Fibroblast of skin of left biceps (primary cell): ENCODE data around the gene LRRC4B.

Source experiments
- DNase-seq, 2 experiments: peaks; one replicate each; pipeline ENCODE4 v3.0.0-alpha.2; 2013; ENCODE audit warnings: low read depth in 2 of 2

Gene LRRC4B

GRCh38 chr19:50520822-50521465, 47.3 kb downstream of the LRRC4B start:
- DNase-seq, result no peak

GRCh38 chr19:50519006-50519575, 49.1 kb downstream of the LRRC4B start:
- no peak for DNase-seq

DNA sequence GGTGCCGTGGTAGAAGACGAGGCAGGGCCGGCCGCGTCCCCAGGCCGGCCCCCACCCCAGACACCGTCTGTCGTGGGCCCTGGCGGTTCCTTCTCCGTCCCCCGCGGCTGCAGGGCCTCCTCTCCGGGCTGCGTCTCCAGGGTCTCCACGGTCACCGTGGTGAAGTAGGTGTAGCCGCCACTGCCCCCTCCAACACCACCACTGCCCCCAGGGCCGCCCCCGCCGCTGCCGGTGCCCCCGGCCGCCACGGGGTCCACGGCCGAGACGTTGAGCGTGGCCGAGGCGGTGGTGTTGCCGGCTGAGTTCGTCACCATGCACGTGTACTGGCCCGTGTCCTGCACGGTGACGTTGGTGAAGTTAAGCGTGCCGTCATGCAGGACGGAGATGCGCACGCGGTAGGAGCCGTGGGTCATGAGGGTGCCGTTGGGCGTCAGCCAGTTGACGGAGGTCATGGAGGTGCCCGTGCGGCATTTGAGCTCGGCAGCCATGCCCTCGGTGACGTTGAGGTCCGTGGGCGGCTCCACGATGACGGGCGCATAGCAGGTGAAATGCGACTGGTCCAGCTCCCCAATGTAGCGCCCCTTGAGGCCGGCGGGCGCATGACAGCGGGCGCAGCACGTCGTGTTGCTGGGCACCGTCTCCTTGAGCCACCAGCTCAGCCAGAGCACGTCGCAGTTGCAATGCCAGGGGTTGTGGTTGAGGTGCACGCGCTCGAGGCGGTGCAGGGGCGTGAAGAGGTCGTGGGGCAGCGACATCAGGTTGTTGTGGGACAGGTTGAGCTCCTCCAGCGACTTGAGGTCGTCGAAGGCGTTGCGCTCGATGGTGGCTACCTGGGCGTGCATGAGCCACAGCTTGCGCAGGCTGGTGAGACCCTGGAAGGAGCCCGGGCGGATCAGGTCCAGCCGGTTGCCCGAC, 49.9 kb downstream of the LRRC4B start:
- no peak for DNase-seq

DNA sequence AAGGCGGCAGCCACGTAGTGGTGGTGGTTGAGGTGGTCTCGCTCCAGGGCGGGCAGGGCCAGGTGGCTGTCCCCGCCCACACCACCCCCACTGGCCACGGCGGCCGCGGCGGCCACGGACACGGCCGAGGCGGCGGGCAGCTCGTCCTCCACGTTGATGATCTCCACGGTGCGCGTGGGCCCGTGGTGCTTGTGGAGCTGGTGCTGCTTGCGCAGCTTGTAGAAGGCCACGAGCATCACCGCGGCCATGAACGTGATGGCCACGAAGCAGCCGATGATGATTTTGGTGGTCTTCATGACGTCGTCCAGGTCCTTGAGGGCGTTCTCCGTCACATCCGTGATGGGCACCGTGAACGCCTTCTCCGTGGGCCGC, 50.5 kb downstream of the LRRC4B start:
- DNase-seq, result no peak

DNA sequence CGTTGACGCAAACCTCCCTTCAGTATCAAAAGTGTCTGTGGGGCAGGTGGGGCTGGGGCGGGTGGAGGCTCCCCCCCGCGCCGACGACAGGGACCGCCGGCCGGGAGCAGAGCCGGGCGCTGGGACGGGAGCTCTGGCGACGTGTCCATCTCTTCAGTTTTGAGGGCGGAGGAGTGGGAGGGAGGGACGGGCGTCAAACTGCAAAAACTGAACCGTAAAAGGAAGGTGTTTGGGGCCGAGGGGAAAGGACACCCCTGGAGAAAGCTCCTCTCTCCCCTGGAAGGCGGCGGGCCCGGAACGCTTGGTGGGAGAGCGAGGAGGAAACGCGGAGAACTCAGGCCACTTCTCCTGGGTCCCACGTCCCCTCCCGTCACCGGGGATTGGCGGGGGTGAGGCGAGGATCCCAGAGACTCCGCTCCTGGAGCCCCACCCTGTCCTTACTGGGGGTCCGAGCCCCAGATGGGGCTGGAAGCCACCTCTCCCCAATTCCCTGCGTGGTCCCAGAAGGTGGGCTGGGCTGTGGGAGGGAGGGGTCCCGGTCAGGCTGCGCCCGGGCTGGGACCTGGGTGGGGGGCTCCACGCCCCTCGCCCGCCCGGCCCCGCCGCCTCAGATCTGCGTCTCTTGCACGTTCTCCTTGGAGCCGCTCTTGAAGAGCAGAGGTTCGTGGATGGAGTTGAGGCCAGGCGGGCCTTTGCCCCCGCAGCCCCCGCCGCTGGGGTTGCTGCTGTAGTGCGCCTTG, 51.1 kb downstream of the LRRC4B start:
- no peak for DNase-seq

DNA sequence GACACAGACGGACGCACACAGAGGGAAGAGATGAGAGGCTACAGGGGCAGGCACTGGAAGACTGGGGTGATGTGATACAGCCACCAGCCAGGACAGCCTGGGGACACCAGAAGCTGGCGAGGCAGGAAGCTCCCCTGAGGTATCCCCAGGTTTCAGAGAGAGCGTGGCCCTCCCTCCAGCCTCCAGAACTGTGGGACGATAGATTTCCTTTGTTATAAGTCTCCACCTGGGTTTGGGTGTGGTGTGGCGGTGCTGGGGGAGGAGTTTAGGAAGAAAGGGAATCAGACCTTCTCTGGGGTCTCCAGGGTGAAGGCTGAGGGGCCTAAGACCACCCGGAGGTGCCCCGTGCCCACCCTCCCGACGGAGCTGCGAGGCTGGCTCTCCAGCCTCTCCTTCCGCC, 51.8 kb downstream of the LRRC4B start:
- DNase-seq, result no peak

GRCh38 chr19:50515168-50515561, 53.1 kb downstream of the LRRC4B start:
- no peak for DNase-seq

- no peak for DNase-seq
Measured at GRCh38 chr19:50514346-50515167, 53.7 kb downstream of the LRRC4B start.

DNA sequence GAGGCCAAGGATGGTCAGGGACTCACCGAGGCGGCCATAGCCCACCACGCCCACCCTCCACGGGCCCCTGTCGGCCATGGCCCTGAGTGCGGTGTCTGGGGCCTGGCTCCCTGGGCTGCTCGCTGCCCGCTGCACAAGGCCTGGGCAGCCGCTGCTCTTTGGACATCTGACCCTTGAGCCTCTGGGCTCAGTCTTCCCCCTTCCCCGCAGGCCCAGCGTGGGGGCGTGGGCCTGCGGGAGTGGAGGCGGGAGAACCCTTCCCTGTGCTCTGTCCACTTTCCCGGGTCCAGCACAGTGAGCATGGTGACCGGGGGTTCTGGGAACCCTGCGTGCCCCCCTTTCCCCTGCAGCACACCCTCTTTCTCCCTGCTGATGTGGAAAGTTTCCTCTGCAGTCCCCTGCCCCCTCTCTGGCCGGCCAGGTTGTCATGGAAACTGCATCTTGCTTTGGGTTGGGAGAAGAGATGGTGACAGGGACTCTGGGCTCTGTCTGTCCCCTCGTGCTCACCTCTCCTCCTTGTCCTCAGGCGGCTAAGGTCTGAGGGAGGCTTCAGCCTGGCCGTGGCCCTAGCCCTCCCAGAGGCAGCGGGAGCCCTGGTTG, 54.4 kb downstream of the LRRC4B start, which contains the start of gene ASPDH:
Gene ASPDH (minus strand): TSS at position 168 of the 600 bp plus-strand sequence. CDS start 90 bp downstream, at position 78.
- no peak for DNase-seq

DNA sequence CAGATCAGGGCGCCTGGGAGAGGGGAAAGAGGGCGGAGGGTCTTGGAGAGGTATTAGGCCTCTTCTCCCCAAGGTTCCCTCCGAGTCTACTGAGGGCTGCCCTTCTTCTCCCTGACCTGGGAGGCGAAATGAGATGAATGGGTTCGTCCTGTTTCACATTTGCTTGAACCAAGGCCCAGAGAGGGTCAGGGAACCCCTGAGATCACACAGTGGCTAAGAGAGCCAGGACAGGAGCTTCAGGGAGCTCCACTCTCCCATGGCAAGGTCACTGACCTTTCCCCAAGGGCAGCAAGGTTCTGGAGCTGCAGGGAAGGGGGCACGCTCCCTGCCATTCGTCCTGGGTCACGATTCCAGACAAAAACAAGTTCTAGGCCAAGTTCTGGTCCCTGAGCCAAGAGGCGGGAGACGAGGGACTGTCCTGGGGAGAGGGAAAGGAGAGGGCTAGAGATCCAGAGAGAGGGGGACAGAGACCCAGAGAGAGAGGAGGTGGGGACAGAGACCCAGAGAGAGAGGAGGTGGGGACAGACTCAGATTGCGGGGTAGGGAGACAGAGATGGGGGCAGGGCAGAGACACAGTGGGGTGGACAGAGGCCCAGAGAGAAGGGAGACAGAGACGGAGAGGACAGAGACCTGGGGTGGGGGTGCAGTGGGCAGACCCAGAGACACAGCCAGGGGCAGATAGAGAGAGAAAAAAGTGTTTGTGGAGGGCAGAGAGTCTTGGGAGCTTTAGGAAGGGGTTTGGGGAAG, 55.1 kb downstream of the LRRC4B start:
- no peak for DNase-seq

GRCh38 chr19:50512112-50512998, 55.9 kb downstream of the LRRC4B start:
- DNase-seq, result no peak

GRCh38 chr19:50511069-50511822, 57.0 kb downstream of the LRRC4B start, which contains the start of gene JOSD2:
TSS of gene JOSD2 (minus strand) at chr19:50511191. CDS start at chr19:50510431, 760 bp downstream.
- peak; percentile 99 for DNase-seq

DNA sequence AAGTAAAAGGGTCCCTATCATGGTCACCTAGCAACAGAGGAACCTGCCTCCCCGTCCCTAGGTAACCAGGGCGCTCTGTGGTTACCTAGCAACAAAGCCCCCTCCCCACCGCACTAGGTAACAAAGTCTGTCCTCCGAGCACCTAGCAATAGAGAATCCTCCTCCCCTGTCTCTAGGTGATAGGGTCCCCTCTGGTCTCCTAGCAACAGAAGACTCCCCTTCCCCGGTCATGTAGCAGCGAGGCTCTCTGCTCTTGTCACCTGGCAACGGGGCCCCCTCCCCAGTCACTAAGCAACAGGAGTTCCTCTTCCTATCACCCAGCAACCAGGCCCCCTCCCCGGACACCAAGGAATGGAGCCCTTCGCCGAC, 57.6 kb downstream of the LRRC4B start:
- DNase-seq, result no peak

DNA sequence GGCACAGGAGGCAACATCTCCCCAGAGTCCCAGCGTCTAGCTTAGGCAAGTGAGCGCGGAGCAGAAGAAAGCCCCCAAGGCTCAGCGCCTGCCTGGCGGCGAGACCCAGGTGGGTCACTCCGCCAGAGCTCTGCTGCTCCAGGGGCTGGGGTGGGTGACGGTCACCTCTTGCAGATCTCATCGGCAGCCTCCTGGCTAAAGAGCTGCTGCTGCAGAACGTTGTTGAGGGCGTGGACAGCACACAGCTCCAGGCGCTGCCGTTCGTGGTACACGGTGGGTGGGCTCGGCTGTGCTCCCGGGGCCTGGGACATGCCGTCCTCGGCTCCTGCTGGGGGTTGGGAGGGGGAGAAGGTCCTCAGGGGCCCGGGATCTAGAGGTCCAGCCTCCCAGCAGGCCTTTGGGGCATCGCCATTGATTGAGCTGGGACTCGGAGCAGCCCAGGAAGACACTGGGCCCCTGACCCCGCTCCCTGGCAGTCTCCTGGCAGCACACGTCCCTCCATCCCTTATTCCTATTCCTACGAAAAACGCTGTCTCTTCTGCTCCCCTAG, 58.0 kb downstream of the LRRC4B start:
- no peak for DNase-seq

DNA sequence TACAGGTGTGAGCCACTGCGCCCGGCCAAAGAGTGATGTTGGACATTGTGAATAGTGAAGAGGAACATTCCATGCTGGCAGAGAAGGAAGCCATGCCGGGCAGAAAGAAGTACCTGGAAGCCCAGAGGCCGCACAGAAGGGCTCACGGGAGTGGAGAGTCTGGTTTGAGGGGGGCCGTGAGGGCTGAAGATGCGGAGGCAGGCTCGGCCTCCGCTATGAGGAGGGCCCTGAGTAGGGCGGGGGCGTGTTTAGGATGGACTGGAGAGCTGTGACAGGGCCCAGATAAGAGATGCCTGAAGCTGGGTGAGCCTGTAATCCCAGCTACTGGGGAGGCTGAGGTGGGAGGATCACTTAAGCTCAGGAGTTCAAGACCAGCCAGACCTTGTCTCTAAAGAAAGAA, 58.9 kb downstream of the LRRC4B start:
- DNase-seq, result no peak

GRCh38 chr19:50508843-50509190, 59.4 kb downstream of the LRRC4B start:
- DNase-seq, result no peak

GRCh38 chr19:50507376-50507775, 60.9 kb downstream of the LRRC4B start:
- DNase-seq, result no peak

- DNase-seq, result no peak
Measured at GRCh38 chr19:50506700-50507099, 61.5 kb downstream of the LRRC4B start.
